IMR-90 (cell line): Measurements from ENCODE around the gene MED12L. TPM values are rescaled to one million over a fixed set of nuclear protein-coding genes. Genes with fewer than 3 reads are reported as not detected.
A peak's percentile ranks its signal among the peaks of the same experiment; 100 is the strongest.

ENCODE experiments used
- ATAC-seq: fragments of 200-7000 bp; cut with Tn5 transposase; 2 replicates; pipeline ENCODE4 v1.9.1; 2020; ENCODE audit warnings: low read depth, mild to moderate bottlenecking, moderate library complexity
- BruUV-seq: library from RNA; stranded (reverse); fragments of 400-500 nt; replicated peaks from 2 replicates; lab custom pipeline; 2021; lab: Mats Ljungman, UMichigan
- CTCF ChIA-PET: fragments of 300-600 bp; formaldehyde crosslinking; extraction: SDS; loops from one replicate; lab custom pipeline; 2021; ENCODE audit warnings: antibody characterized with exemption; lab: Yijun Ruan, JAX
- POLR2A ChIA-PET: fragments of 300-600 bp; sonication (Branson Sonifier 250); formaldehyde crosslinking; loops from one replicate; lab custom pipeline; 2022; ENCODE audit warnings: antibody characterized with exemption; ENCODE audit not compliant: unreplicated experiment; lab: Charles Lee
- DNase-seq: peaks from one replicate; pipeline ENCODE4 v3.0.0; 2013
- H2AFZ ChIP-seq: replicated peaks from 2 replicates; pipeline ENCODE3; 2013; ENCODE audit warnings: low read length, mild to moderate bottlenecking; ENCODE audit not compliant: poor library complexity
- H2AK5ac ChIP-seq: 2 replicates; pipeline ENCODE4 v1.6.1; 2013; ENCODE audit warnings: low read depth, low read length, inconsistent platforms
- H2AK9ac ChIP-seq: replicated peaks from 2 replicates; pipeline ENCODE3; 2013; ENCODE audit warnings: mild to moderate bottlenecking, low read depth, low read length, moderate library complexity; ENCODE audit not compliant: poor library complexity
- H2BK120ac ChIP-seq: 2 replicates; pipeline ENCODE4 v1.6.1; 2013; ENCODE audit warnings: low read depth, low read length, inconsistent platforms
- H2BK15ac ChIP-seq: 3 replicates; pipeline ENCODE4 v1.6.1; 2013; ENCODE audit warnings: low read depth, low read length, inconsistent platforms
- H2BK20ac ChIP-seq: 2 replicates; pipeline ENCODE4 v1.6.1; 2013; ENCODE audit warnings: low read depth, mild to moderate bottlenecking, inconsistent platforms, low read length, moderate library complexity
- H2BK5ac ChIP-seq: 2 replicates; pipeline ENCODE4 v1.6.1; 2013; ENCODE audit warnings: mild to moderate bottlenecking, low read depth, low read length, inconsistent platforms; ENCODE audit not compliant: poor library complexity, severe bottlenecking
- H3K14ac ChIP-seq: replicated peaks from 2 replicates; pipeline ENCODE4 v1.6.1; 2013; ENCODE audit warnings: low read depth, low read length, inconsistent platforms
- H3K18ac ChIP-seq: 2 replicates; pipeline ENCODE4 v1.6.1; 2013; ENCODE audit warnings: low read depth, low read length, control low read depth
- H3K23ac ChIP-seq: 2 replicates; pipeline ENCODE4 v1.6.1; 2013; ENCODE audit warnings: low read depth, low read length, inconsistent platforms
- H3K27ac ChIP-seq: 2 replicates; pipeline ENCODE4 v1.5.1; 2013; ENCODE audit warnings: mild to moderate bottlenecking, control low read depth, low read length; ENCODE audit not compliant: insufficient read depth
- H3K27me3 ChIP-seq: 2 replicates; pipeline ENCODE4 v1.6.1; 2013; ENCODE audit warnings: low read length; ENCODE audit not compliant: control insufficient read depth, insufficient read depth
- H3K36me3 ChIP-seq: 2 replicates; pipeline ENCODE4 v1.6.1; 2013; ENCODE audit warnings: low read length, mixed read lengths; ENCODE audit not compliant: control insufficient read depth, insufficient read depth
- H3K4ac ChIP-seq: 2 replicates; pipeline ENCODE4 v1.6.1; 2013; ENCODE audit warnings: low read depth, low read length, inconsistent platforms
- H3K4me1 ChIP-seq: 2 replicates; pipeline ENCODE4 v1.6.1; 2013; ENCODE audit warnings: low read length, mixed read lengths; ENCODE audit not compliant: control insufficient read depth, insufficient read depth
- H3K4me2 ChIP-seq: 2 replicates; pipeline ENCODE4 v1.6.1; 2013; ENCODE audit warnings: low read depth, mild to moderate bottlenecking, control low read depth, low read length, moderate library complexity
- H3K4me3 ChIP-seq: 2 replicates; pipeline ENCODE4 v1.5.1; 2013; ENCODE audit warnings: low read depth, mild to moderate bottlenecking, control low read depth, low read length, moderate library complexity; ENCODE audit not compliant: insufficient read depth
- H3K56ac ChIP-seq: 2 replicates; pipeline ENCODE4 v1.6.1; 2013; ENCODE audit warnings: low read length, inconsistent platforms; ENCODE audit not compliant: insufficient read depth; ENCODE audit errors: extremely low read depth
- H3K79me1 ChIP-seq, 2 experiments: 2 replicates each; pipeline ENCODE4 v1.6.1; 2013; ENCODE audit warnings: low read length in 2 of 2, inconsistent platforms in 1 of 2, low read depth in 1 of 2
- H3K9ac ChIP-seq: 2 replicates; pipeline ENCODE4 v1.6.1; 2013; ENCODE audit warnings: low read depth, low read length, control low read depth
- H3K9me1 ChIP-seq: 2 replicates; pipeline ENCODE4 v1.6.1; 2013; ENCODE audit warnings: low read length, inconsistent platforms; ENCODE audit not compliant: insufficient read depth
- H3K9me3 ChIP-seq: 2 replicates; pipeline ENCODE4 v1.6.1; 2013; ENCODE audit warnings: low read length; ENCODE audit not compliant: control insufficient read depth, insufficient read depth
- H4K20me1 ChIP-seq: 2 replicates; pipeline ENCODE4 v1.6.1; 2013; ENCODE audit warnings: low read length, inconsistent platforms; ENCODE audit not compliant: insufficient read depth
- H4K5ac ChIP-seq: 2 replicates; pipeline ENCODE4 v1.6.1; 2013; ENCODE audit warnings: mild to moderate bottlenecking, low read depth, low read length, control low read depth
- H4K8ac ChIP-seq, 2 experiments: 2 replicates each; pipeline ENCODE4 v1.6.1; 2013; ENCODE audit warnings: low read depth in 2 of 2, low read length in 2 of 2, control low read depth in 1 of 2, inconsistent platforms in 1 of 2
- H4K91ac ChIP-seq: 2 replicates; pipeline ENCODE4 v1.6.1; 2013; ENCODE audit warnings: low read depth, low read length, inconsistent platforms; ENCODE audit not compliant: insufficient read depth
- BHLHE40 ChIP-seq: fragments of 150-350 bp; IDR thresholded peaks from 2 replicates; pipeline ENCODE4 v1.6.1; 2016; ENCODE audit warnings: mild to moderate bottlenecking, low read depth, low read length
- CHD1 ChIP-seq: IDR thresholded peaks from 2 replicates; pipeline ENCODE4 v1.6.1; 2012; ENCODE audit warnings: low read depth, low read length, improper control_type of control experiment
- FOS ChIP-seq: fragments of 150-350 bp; IDR thresholded peaks from 2 replicates; pipeline ENCODE4 v1.6.1; 2016; ENCODE audit warnings: low read depth, low read length
- MAFK ChIP-seq: IDR thresholded peaks from 2 replicates; pipeline ENCODE4 v1.6.1; 2012; ENCODE audit warnings: low read depth, low read length, improper control_type of control experiment
- MAZ ChIP-seq: IDR thresholded peaks from 2 replicates; pipeline ENCODE4 v1.6.1; 2012; ENCODE audit warnings: low read depth, mild to moderate bottlenecking, low read length, improper control_type of control experiment, moderate library complexity, borderline replicate concordance
- MXI1 ChIP-seq: IDR thresholded peaks from 2 replicates; pipeline ENCODE4 v1.6.1; 2012; ENCODE audit warnings: low read depth, mild to moderate bottlenecking, low read length, moderate library complexity, borderline replicate concordance
- NFE2L2 ChIP-seq: fragments of 150-350 bp; IDR thresholded peaks from 2 replicates; pipeline ENCODE4 v1.6.1; 2016; ENCODE audit warnings: low read depth, mild to moderate bottlenecking, low read length
- POLR2A ChIP-seq: IDR thresholded peaks from 2 replicates; pipeline ENCODE4 v1.6.1; 2012; ENCODE audit warnings: mild to moderate bottlenecking, low read depth, low read length
- RCOR1 ChIP-seq: IDR thresholded peaks from 2 replicates; pipeline ENCODE4 v1.6.1; 2012; ENCODE audit warnings: mild to moderate bottlenecking, low read length, improper control_type of control experiment; ENCODE audit not compliant: insufficient replicate concordance
- RFX5 ChIP-seq: IDR thresholded peaks from 2 replicates; pipeline ENCODE4 v1.8.0; 2012; ENCODE audit warnings: low read depth, mild to moderate bottlenecking, low read length, moderate library complexity
- WGBS, 2 experiments: methylation state at CpG; one replicate each; pipeline versions ENCODE4 v1.1.5 to v1.1.7; 2013; ENCODE audit warnings: missing lambda C conversion rate in 2 of 2; ENCODE audit not compliant: insufficient read length in 1 of 2; ENCODE audit errors: extremely low coverage in 2 of 2; 5-methylcytosine and 5-hydroxymethylcytosine counted together
- dilution Hi-C: fragments of 300-500 bp; cut with HindIII; formaldehyde crosslinking; loops from one replicate; pipeline ENCODE4 v1.14.3; 2018; ENCODE audit warnings: low sequenced_read_pairs; ENCODE audit not compliant: unreplicated experiment
- in situ Hi-C: fragments of 300-500 bp; cut with MboI; formaldehyde crosslinking; loops from 3 replicates; pipeline ENCODE4 v1.14.3; 2019; ENCODE audit warnings: low sequenced_read_pairs, inconsistent platforms, mixed read lengths
- intact Hi-C: fragments of 100-400 bp; cut with micrococcal nuclease; formaldehyde crosslinking; loops from 2 replicates; pipeline ENCODE4 v1.10.0; 2022
- polyA plus RNA-seq, 3 experiments: library from polyadenylated mRNA; depleted of rRNA; stranded (reverse); fragments of >200 nt; gene quantifications; 2 replicates each; pipeline ENCODE4 v1.2.3, GENCODE V29; 2012; ENCODE audit warnings: low replicate concordance in 1 of 3
- total RNA-seq: library from RNA; depleted of rRNA; stranded (reverse); fragments of >200 nt; gene quantifications from 2 replicates; pipeline ENCODE4 v1.2.3, GENCODE V29; 2012
- TF ChIP-seq, protein P1 (sequence below): fragments of 150-350 bp; IDR thresholded peaks from 2 replicates; pipeline ENCODE4 v1.6.1; 2017; ENCODE audit warnings: mild to moderate bottlenecking, antibody characterized with exemption, low read length, low read depth
- TF ChIP-seq, protein P2 (sequence below): conservative IDR thresholded peaks from 2 replicates; pipeline ENCODE4 v1.5.1; 2012; ENCODE audit warnings: mild to moderate bottlenecking, low read depth, low read length, improper control_type of control experiment

Gene MED12L
- total and polyA plus RNA-seq, 2 of the 4 experiments (the other 2 are of a cell fraction): 0.05 to 0.18 TPM

DNA sequence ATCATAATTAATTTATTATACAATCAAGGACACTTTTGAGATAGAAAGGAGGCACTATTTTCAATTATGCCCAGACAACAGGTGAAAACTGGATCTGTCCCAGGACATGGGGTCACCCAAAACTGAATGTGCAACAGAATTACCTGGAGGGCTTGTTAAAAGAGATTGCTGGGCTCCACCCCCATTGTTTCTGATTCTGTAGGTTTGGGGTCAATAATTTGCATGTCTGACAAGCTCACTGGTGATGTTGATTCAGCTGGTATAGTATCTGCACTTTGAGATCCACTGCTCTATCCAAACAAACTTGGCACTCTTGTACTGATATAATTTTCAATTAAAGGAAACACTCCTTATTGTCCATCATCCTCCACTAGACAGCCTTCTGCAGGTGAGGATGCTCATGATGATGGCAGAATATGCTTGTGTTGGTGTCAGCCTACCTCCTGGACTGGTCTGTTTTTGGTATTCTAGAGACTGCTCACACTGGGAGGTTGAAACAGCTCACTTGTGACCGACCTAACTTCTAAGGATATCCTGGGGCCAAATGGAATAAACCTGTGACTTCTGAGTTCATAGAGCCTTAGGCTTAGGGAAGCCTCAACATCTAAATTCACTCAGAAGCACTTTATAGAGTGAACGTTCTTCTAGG lies 190.7 kb downstream of the MED12L start:
- no CpG with 5 or more reads among the region's 2 CpGs for WGBS, 2 experiments
- BruUV-seq: no TSS peak
- Histone ChIP-seq H3K27ac (no peak overlapping the region), H2BK20ac (no peak overlapping the region), H4K91ac (no peak overlapping the region), H3K23ac (no peak overlapping the region), H3K4me2 (no peak overlapping the region), H3K4me3 (no peak overlapping the region), H2AFZ (no peak overlapping the region), H3K79me1 (no peaks in the 10 kb centered on the region), H3K27me3 (no peaks in the 10 kb centered on the region), H2AK9ac (no peak overlapping the region), H3K4ac (no peak overlapping the region), H2AK5ac (no peak overlapping the region; the same call in 1 of the 2 replicates), H2BK15ac (0 out of 3 replicates have a peak overlapping the region, but pooled peaks have one; percentile 28), H3K18ac (no peak overlapping the region), H4K8ac (no peak overlapping the region), H3K9me3 (no peaks in the 10 kb centered on the region), H3K14ac (no peak overlapping the region), H3K4me1 (peaks cover 2% of the 10 kb centered on the region; the same call in 1 of the 2 replicates), H2BK120ac (no peak overlapping the region), H4K5ac (no peak overlapping the region), H2BK5ac (no peak overlapping the region), H4K20me1 (no peaks in the 10 kb centered on the region), H3K9ac (no peak overlapping the region), H3K36me3 (no peaks in the 10 kb centered on the region), H3K9me1 (peaks cover 3% of the 10 kb centered on the region), H3K56ac (no peak overlapping the region)
- intact Hi-C loops (no loop called here), in situ Hi-C loops (loop anchor here (5.0 kb wide), 2 partner anchors 49 to 109 kb away; no protein-coding TSS in a partner anchor), dilution Hi-C loops (no loop called here)
- ChIA-PET CTCF (interaction anchor here (0.5 kb wide), 1 partner anchor 28 kb away, joined by 3 read pairs; no protein-coding TSS in a partner anchor), POLR2A (no interaction called here)
- DNase-seq: no peak
- TF ChIP-seq BHLHE40 (no peak), FOS (no peak), MAZ (no peak), POLR2A (no peak), RFX5 (no peak), MXI1 (no peak), NFE2L2 (no peak), MAFK (no peak), RCOR1 (no peak), CHD1 (no peak)
- TF ChIP-seq, protein P1, sequence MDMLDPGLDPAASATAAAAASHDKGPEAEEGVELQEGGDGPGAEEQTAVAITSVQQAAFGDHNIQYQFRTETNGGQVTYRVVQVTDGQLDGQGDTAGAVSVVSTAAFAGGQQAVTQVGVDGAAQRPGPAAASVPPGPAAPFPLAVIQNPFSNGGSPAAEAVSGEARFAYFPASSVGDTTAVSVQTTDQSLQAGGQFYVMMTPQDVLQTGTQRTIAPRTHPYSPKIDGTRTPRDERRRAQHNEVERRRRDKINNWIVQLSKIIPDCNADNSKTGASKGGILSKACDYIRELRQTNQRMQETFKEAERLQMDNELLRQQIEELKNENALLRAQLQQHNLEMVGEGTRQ: no peak
- TF ChIP-seq, protein P2, sequence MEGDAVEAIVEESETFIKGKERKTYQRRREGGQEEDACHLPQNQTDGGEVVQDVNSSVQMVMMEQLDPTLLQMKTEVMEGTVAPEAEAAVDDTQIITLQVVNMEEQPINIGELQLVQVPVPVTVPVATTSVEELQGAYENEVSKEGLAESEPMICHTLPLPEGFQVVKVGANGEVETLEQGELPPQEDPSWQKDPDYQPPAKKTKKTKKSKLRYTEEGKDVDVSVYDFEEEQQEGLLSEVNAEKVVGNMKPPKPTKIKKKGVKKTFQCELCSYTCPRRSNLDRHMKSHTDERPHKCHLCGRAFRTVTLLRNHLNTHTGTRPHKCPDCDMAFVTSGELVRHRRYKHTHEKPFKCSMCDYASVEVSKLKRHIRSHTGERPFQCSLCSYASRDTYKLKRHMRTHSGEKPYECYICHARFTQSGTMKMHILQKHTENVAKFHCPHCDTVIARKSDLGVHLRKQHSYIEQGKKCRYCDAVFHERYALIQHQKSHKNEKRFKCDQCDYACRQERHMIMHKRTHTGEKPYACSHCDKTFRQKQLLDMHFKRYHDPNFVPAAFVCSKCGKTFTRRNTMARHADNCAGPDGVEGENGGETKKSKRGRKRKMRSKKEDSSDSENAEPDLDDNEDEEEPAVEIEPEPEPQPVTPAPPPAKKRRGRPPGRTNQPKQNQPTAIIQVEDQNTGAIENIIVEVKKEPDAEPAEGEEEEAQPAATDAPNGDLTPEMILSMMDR: no peak
- no peak for ATAC-seq
